Endothelial cell of umbilical vein (primary cell): ENCODE results near the gene CREG1. TPM values are rescaled to one million over a fixed set of nuclear protein-coding genes. Genes with fewer than 3 reads are reported as not detected.

Source experiments
- BruUV-seq: library from RNA; stranded (reverse); fragments of 400-500 nt; replicated peaks from 2 replicates; lab custom pipeline; 2021; lab: Mats Ljungman, UMichigan
- CTCF ChIA-PET: fragments of 300-600, 350-600 bp; sonication (Branson Sonifier 250); formaldehyde crosslinking; loops from one replicate; lab custom pipeline; 2021; ENCODE audit warnings: antibody characterized with exemption, inconsistent platforms; lab: Charles Lee
- POLR2A ChIA-PET: fragments of 300-600, 350-600 bp; sonication (Branson Sonifier 250); formaldehyde crosslinking; loops from one replicate; lab custom pipeline; 2021; ENCODE audit warnings: antibody characterized with exemption, inconsistent platforms; lab: Charles Lee
- DNase-seq: peaks from one replicate; pipeline ENCODE4 v3.0.0-alpha.2; 2011; ENCODE audit warnings: low read depth, low spot score
- FAIRE-seq: peaks from 2 replicates; lab custom pipeline; 2011; peaks lifted over from hg19 to GRCh38; lab: Jason Lieb, UNC
- H2AFZ ChIP-seq: 2 replicates; pipeline ENCODE4 v1.6.0; 2012; ENCODE audit warnings: low read depth, low read length, control low read depth, inconsistent platforms
- H3K27ac ChIP-seq: 2 replicates; pipeline ENCODE4 v1.5.1; 2011; ENCODE audit warnings: low read depth, mild to moderate bottlenecking, control low read depth, low read length, moderate library complexity; ENCODE audit not compliant: insufficient read depth
- H3K27me3 ChIP-seq, 2 experiments: 2 replicates each; pipeline versions ENCODE4 v1.6.0 to v1.6.1; 2011; ENCODE audit warnings: low read length in 2 of 2, mixed read lengths in 1 of 2; ENCODE audit not compliant: control insufficient read depth in 2 of 2, insufficient read depth in 2 of 2
- H3K36me3 ChIP-seq, 2 experiments: 2 replicates in 1 of 2; 3 replicates in 1 of 2; pipeline ENCODE4 v1.5.1; 2011; ENCODE audit warnings: low read length in 2 of 2, mild to moderate bottlenecking in 1 of 2, moderate library complexity in 1 of 2; ENCODE audit not compliant: control insufficient read depth in 2 of 2, insufficient read depth in 2 of 2; ENCODE audit errors: extremely low read depth in 1 of 2
- H3K4me1 ChIP-seq: 3 replicates; pipeline ENCODE4 v1.5.1; 2011; ENCODE audit warnings: mild to moderate bottlenecking, low read length; ENCODE audit not compliant: control insufficient read depth, insufficient read depth; ENCODE audit errors: extremely low read depth
- H3K4me2 ChIP-seq: 2 replicates; pipeline ENCODE4 v1.6.1; 2011; ENCODE audit warnings: low read length, control low read depth, mixed read lengths; ENCODE audit not compliant: insufficient read depth
- H3K4me3 ChIP-seq, 3 experiments: fragments of 200-600 bp in 1 of 3; sonication (generic), shearing (Covaris generic) in 1 of 3; replicated peaks in 1 of 3; 2 replicates each; pipeline ENCODE4 v1.5.1; 2011 to 2016; ENCODE audit warnings: control low read depth in 3 of 3, low read length in 3 of 3, mild to moderate bottlenecking in 2 of 3, inconsistent platforms in 1 of 3, low read depth in 1 of 3, moderate library complexity in 1 of 3; ENCODE audit not compliant: insufficient read depth in 1 of 3
- H3K79me2 ChIP-seq: 2 replicates; pipeline ENCODE4 v1.6.0; 2012; ENCODE audit warnings: low read length, inconsistent platforms; ENCODE audit not compliant: control insufficient read depth, insufficient read depth
- H3K9ac ChIP-seq: replicated peaks from 2 replicates; pipeline ENCODE3; 2011; ENCODE audit warnings: low read length, control low read depth; ENCODE audit not compliant: insufficient read depth; ENCODE audit errors: extremely low read depth
- H3K9me1 ChIP-seq: replicated peaks from 3 replicates; pipeline ENCODE4 v1.6.0; 2011; ENCODE audit warnings: mild to moderate bottlenecking, low read length; ENCODE audit not compliant: control insufficient read depth, insufficient read depth; ENCODE audit errors: extremely low read depth
- H3K9me3 ChIP-seq: replicated peaks from 2 replicates; pipeline ENCODE4 v1.5.1; 2012; ENCODE audit warnings: low read length, inconsistent platforms; ENCODE audit not compliant: control insufficient read depth, insufficient read depth
- H4K20me1 ChIP-seq: replicated peaks from 2 replicates; pipeline ENCODE3; 2011; ENCODE audit warnings: mild to moderate bottlenecking, low read length; ENCODE audit not compliant: control insufficient read depth, insufficient read depth; ENCODE audit errors: extremely low read depth
- EZH2 ChIP-seq: IDR thresholded peaks from 2 replicates; pipeline ENCODE4 v1.6.1; 2012; ENCODE audit warnings: borderline replicate concordance, low read depth, mild to moderate bottlenecking, moderate library complexity, low read length, inconsistent platforms; ENCODE audit not compliant: severe bottlenecking
- FOS ChIP-seq: IDR thresholded peaks from 2 replicates; pipeline ENCODE4 v1.6.1; 2011; ENCODE audit warnings: mild to moderate bottlenecking, low read length, moderate library complexity, borderline replicate concordance; ENCODE audit not compliant: insufficient read depth
- GATA2 ChIP-seq: IDR thresholded peaks from 2 replicates; pipeline ENCODE4 v1.7.0; 2011; ENCODE audit warnings: low read depth, mild to moderate bottlenecking, moderate library complexity, mixed read lengths, low read length; ENCODE audit not compliant: insufficient read length, insufficient read depth
- JUN ChIP-seq: IDR thresholded peaks from 2 replicates; pipeline ENCODE4 v1.6.1; 2011; ENCODE audit warnings: borderline replicate concordance, low read depth; ENCODE audit not compliant: insufficient read length, insufficient read depth
- MYC ChIP-seq: IDR thresholded peaks from one replicate; pipeline ENCODE4 v1.6.1; 2011; ENCODE audit warnings: mild to moderate bottlenecking, low read depth, low read length
- POLR2A ChIP-seq: IDR thresholded peaks from 2 replicates; pipeline ENCODE4 v1.6.1; 2012; ENCODE audit warnings: low read depth, mild to moderate bottlenecking, control low read depth, low read length
- POLR2AphosphoS5 ChIP-seq: IDR thresholded peaks from 2 replicates; pipeline ENCODE4 v1.6.1; 2012; ENCODE audit warnings: low read depth, mild to moderate bottlenecking, control low read depth, low read length, moderate library complexity; ENCODE audit not compliant: insufficient read depth
- dilution Hi-C: fragments of 300-500 bp; cut with MboI; formaldehyde crosslinking; loops from one replicate; pipeline ENCODE4 v1.15.0; 2019; ENCODE audit warnings: low sequenced_read_pairs; ENCODE audit not compliant: extremely low pct_ligation_motif_present
- intact Hi-C: fragments of 100-400 bp; cut with micrococcal nuclease; formaldehyde crosslinking; loops from one replicate; pipeline ENCODE4 v1.10.0; 2022
- polyA plus RNA-seq, 4 experiments: library from polyadenylated mRNA; depleted of rRNA in 3 of 4; stranded (reverse) in 3 of 4; unstranded in 1 of 4; fragments of >200 nt; gene quantifications; 2 replicates each; pipeline versions ENCODE4 v1.2.1 to v1.2.3, GENCODE V29; 2011 to 2012; ENCODE audit warnings: missing spikeins in 1 of 4
- total RNA-seq: library from RNA; stranded (reverse); gene quantifications from 2 replicates; pipeline ENCODE4 v1.2.3, GENCODE V29; 2021
- TF ChIP-seq, protein P1 (sequence below), 2 donors: IDR thresholded peaks; 1 replicate in 1 of 2; 2 replicates in 1 of 2; pipeline ENCODE4 v1.5.1; 2011; ENCODE audit warnings: low read length in 2 of 2, mild to moderate bottlenecking in 2 of 2, moderate library complexity in 2 of 2, control low read depth in 1 of 2, inconsistent platforms in 1 of 2, low read depth in 1 of 2; ENCODE audit not compliant: insufficient read depth in 1 of 2; ENCODE audit errors: extremely low read depth in 1 of 2
- TF ChIP-seq, protein P2 (sequence below): IDR thresholded peaks from 2 replicates; pipeline ENCODE4 v1.6.1; 2011; ENCODE audit not compliant: insufficient read depth, insufficient read length

The CREG1 gene
- total and polyA plus RNA-seq, 2 donors (not counting 3 experiments of a cell fraction or from before 2014, with no cell fraction given) = 10.3 to 15.8 TPM

DNA sequence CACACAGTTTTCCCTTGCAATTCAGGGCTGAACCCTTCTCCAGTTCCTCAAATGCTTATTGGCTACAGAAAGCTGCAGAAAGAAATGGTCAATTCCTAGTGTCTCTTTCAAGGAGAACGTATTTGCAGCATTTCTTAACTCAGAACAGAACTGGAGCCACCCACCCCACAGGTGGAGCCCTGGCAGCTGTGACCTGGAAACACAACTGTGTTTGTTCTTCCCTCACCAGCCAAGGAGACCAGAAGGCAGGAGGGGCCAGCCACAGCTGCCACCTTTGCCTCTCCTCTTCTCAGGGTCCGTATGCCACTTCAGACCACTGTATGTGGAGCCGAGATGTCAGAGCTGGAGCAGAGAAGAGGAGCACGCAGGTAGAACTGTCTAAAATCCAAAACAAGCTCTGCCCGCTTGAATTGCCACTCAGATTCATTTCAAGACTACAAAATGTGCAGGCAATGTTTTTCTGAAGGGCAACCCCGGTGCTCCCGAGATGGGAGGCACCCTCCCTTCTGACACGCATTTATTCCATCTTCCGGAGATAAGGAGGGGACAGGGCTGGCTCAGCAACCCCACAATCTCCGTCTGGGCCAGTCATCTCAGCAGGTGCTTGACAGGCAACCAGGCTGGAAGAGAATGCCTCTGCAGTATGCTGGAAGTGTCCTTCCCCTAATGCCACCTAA is 51.9 kb downstream of the CREG1 start:
- no peak overlapping the region for H2AFZ ChIP-seq
- dilution Hi-C loops (no loop called here), intact Hi-C loops (no loop called here)
- H3K9me1 ChIP-seq = no peaks in the 10 kb centered on the region
- H3K4me3 ChIP-seq = no peak overlapping the region
- ChIA-PET POLR2A (no interaction called here), CTCF (interaction anchor here (1.5 kb wide), 1 partner anchor 32 kb away, joined by 4 read pairs; no protein-coding TSS in a partner anchor)
- DNase-seq = no peak
- no peak overlapping the region for H3K27ac ChIP-seq
- H3K79me2 ChIP-seq = no peaks in the 10 kb centered on the region
- H3K9ac ChIP-seq = no peak overlapping the region
- TF ChIP-seq, protein P1, sequence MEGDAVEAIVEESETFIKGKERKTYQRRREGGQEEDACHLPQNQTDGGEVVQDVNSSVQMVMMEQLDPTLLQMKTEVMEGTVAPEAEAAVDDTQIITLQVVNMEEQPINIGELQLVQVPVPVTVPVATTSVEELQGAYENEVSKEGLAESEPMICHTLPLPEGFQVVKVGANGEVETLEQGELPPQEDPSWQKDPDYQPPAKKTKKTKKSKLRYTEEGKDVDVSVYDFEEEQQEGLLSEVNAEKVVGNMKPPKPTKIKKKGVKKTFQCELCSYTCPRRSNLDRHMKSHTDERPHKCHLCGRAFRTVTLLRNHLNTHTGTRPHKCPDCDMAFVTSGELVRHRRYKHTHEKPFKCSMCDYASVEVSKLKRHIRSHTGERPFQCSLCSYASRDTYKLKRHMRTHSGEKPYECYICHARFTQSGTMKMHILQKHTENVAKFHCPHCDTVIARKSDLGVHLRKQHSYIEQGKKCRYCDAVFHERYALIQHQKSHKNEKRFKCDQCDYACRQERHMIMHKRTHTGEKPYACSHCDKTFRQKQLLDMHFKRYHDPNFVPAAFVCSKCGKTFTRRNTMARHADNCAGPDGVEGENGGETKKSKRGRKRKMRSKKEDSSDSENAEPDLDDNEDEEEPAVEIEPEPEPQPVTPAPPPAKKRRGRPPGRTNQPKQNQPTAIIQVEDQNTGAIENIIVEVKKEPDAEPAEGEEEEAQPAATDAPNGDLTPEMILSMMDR (IDR thresholded peaks at IDR 0.05; ENCODE audit: extremely low read depth in 1 of 2, insufficient read depth in 1 of 2, low read depth in 1 of 2, low read length in 2 of 2) = no peak
- H3K36me3 ChIP-seq = no peaks in the 10 kb centered on the region
- H3K4me2 ChIP-seq = no peak overlapping the region
- no TSS peak for BruUV-seq
- H3K9me3 ChIP-seq = no peaks in the 10 kb centered on the region
- peaks cover 7 to 10% of the 10 kb centered on the region in 2 experiments for H3K27me3 ChIP-seq
- H3K4me1 ChIP-seq = no peaks in the 10 kb centered on the region
- H4K20me1 ChIP-seq = no peaks in the 10 kb centered on the region
- no peak for FAIRE-seq

DNA sequence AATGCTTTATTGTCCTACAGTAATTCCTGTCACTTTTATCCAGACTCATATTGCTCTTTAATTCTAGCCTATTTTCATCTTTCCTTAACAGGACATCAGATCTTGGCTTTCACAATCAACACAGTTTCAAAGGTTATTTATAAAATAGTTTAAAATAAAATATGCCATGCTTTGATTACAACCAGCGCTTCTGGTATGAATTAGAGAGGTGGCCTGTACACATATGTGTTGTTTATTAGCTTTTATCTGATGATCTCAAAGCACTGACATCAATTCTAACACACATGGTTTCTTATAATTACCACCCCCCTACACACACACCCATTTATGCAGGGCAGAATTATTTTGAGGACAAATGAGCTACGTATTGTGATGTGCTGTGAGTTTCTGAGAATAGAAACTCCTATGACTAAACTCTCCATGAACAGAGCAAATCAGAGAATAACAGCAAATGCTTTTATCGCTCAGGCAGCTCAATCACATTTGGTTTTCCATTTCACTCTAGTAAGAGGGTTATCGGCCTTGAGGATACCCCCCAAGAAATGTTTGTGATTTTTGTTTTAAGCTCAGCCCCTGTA is 53.2 kb downstream of the CREG1 start:
- BruUV-seq = no TSS peak
- intact Hi-C loops = no loop called here
- Histone ChIP-seq H3K4me3 (no peak overlapping the region), H3K9ac (no peak overlapping the region), H3K36me3 (no peaks in the 10 kb centered on the region), H3K27ac (no peak overlapping the region), H2AFZ (no peak overlapping the region), H3K79me2 (no peaks in the 10 kb centered on the region), H3K9me1 (no peaks in the 10 kb centered on the region), H4K20me1 (no peaks in the 10 kb centered on the region), H3K27me3 (peaks cover 9 to 10% of the 10 kb centered on the region in 2 experiments), H3K4me1 (no peaks in the 10 kb centered on the region), H3K9me3 (no peaks in the 10 kb centered on the region), H3K4me2 (no peak overlapping the region)
- no peak for FAIRE-seq
- CTCF ChIA-PET = interaction anchor here (1.7 kb wide), 1 partner anchor 232 kb away, joined by 5 read pairs; no protein-coding TSS in a partner anchor
- TF ChIP-seq, protein P2, sequence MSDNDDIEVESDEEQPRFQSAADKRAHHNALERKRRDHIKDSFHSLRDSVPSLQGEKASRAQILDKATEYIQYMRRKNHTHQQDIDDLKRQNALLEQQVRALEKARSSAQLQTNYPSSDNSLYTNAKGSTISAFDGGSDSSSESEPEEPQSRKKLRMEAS = no peak
- TF ChIP-seq GATA2 = no peak
- no peak for TF ChIP-seq MYC
- TF ChIP-seq POLR2A = no peak
- TF ChIP-seq JUN = no peak
- no peak for TF ChIP-seq POLR2AphosphoS5
- no peak for TF ChIP-seq FOS
- no peak for TF ChIP-seq EZH2
- TF ChIP-seq, protein P1 (IDR thresholded peaks at IDR 0.05; ENCODE audit: extremely low read depth in 1 of 2, insufficient read depth in 1 of 2, low read depth in 1 of 2, low read length in 2 of 2) = no peak
- POLR2A ChIA-PET = no interaction called here
- dilution Hi-C loops = no loop called here
- no peak for DNase-seq
